Rectal smooth muscle tissue (tissue), 1 donor: ENCODE data around the gene TAAR2.

Source experiments
- H3K27ac ChIP-seq: one replicate; pipeline ENCODE4 v1.7.0; 2013; ENCODE audit warnings: low read depth, low read length, inconsistent platforms
- H3K27me3 ChIP-seq: one replicate; pipeline ENCODE4 v1.7.0; 2013; ENCODE audit warnings: low read length; ENCODE audit not compliant: control insufficient read depth, insufficient read depth
- H3K36me3 ChIP-seq: one replicate; pipeline ENCODE4 v1.7.0; 2013; ENCODE audit warnings: low read length; ENCODE audit not compliant: control insufficient read depth, insufficient read depth
- H3K4me1 ChIP-seq: one replicate; pipeline ENCODE4 v1.7.0; 2013; ENCODE audit warnings: low read length; ENCODE audit not compliant: control insufficient read depth, insufficient read depth
- H3K4me3 ChIP-seq: one replicate; pipeline ENCODE4 v1.7.0; 2013; ENCODE audit warnings: low read length
- H3K9ac ChIP-seq: one replicate; pipeline ENCODE4 v1.7.0; 2013; ENCODE audit warnings: low read length

TAAR2 gene

DNA sequence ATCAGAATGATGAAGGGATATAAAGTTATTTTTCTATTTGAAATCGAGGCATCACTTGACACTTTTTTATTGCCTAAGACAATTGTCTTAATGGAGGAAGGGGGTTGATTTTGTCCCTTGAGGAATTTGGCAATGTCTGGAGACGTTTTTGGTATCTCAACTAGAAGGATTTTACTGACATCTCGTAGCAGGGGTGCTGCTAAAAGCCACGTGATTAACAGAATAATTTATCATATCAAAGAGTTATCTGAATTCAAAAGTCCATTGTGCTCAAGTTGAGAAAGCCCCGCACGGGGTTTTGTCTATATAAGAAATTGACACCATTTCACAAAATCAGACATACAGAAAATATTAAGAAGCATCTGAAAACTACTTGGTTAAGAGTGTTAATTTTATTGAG lies 55.5 kb downstream of the TAAR2 start:
- Histone ChIP-seq H3K4me3 (no peak overlapping the region), H3K36me3 (no peaks in the 10 kb centered on the region), H3K27me3 (no peaks in the 10 kb centered on the region), H3K27ac (no peak overlapping the region), H3K9ac (no peak overlapping the region), H3K4me1 (no peaks in the 10 kb centered on the region)

DNA sequence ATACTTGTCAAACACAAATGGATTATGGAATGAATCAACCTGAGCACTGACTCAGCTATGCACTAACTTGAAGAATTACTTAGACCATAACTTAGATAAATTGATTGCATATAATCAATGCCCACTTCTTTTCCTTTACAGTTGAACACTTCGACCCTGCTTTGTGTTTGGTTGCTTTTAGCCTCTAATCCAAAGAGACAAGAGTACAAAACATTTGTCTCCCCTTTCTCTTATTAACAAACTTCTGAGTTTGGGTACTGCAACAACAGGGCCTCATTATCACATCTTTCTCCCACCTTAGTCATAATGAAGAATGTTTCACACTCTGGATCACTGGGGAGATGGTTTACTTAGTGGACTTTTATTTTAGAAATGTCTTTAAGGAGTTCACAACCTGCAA lies 56.5 kb downstream of the TAAR2 start:
- Histone ChIP-seq H3K27ac (no peak overlapping the region), H3K4me1 (no peaks in the 10 kb centered on the region), H3K4me3 (no peak overlapping the region), H3K27me3 (no peaks in the 10 kb centered on the region), H3K36me3 (no peaks in the 10 kb centered on the region), H3K9ac (no peak overlapping the region)
